GM19035 (cell line): ENCODE data around the gene SLC17A4.

Source experiments
- ATAC-seq: cut with Tn5 transposase; IDR thresholded peaks from one replicate; pipeline ENCODE4 v1.9.1; 2021; ENCODE audit not compliant: unreplicated experiment

Gene SLC17A4, protein sequence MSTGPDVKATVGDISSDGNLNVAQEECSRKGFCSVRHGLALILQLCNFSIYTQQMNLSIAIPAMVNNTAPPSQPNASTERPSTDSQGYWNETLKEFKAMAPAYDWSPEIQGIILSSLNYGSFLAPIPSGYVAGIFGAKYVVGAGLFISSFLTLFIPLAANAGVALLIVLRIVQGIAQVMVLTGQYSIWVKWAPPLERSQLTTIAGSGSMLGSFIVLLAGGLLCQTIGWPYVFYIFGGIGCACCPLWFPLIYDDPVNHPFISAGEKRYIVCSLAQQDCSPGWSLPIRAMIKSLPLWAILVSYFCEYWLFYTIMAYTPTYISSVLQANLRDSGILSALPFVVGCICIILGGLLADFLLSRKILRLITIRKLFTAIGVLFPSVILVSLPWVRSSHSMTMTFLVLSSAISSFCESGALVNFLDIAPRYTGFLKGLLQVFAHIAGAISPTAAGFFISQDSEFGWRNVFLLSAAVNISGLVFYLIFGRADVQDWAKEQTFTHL

DNA sequence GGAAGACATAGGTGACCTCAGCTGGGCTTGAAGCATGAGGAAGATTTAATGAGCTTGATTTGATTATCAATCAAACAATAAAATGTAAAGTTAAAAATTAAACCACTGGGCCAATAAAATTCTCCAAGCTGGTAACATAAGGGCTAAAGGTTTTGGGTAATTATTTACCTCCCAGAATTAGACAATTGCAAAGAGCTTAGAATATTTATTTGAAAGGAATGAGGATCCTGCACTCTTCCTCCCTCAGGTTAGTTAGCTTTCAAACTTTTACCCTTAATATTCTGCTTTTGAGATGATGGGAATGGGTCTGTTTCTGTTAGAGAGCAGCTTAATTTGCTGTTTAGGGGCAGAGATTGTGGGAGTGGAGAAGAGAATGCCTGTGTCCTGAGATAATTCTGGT lies at the start of gene SLC17A4:
Gene SLC17A4 (plus strand): TSS at position 208 of the 400 bp plus-strand sequence. CDS start 7,221 bp downstream, outside the sequence.
- ATAC-seq = no peak

DNA sequence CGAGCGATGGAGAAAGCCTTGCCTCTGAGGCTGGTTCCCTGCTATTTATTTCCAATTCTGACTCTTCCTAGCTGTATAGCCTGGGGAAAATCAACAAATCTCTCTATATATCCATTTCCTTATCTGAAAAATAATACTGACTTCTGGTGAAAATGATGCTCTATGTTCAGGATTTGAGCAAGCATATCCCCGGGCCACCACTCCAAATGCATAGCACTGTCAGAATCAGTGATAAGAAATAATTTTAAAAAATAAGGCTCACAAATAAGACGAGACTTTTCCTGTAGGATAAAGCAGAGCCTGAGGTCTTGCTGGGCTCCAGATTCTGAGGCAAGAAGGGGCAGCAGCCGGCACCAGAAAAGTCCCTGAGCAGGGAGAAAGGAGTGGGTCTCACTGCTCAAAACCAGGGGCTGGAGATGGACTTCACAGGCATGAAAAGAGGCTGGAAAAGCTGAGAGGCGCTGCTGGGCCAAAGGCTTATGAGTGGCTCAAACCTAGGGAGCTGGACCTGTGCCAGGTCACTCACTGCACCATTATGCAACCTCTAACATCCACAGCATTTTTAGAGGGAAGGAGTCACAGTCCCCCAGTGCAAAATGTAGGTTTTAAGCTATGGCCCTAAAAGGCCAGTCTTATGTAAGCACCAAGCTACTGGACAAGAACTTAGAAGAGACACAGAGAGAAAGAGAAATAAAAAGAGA lies 48.1 kb upstream of the SLC17A4 start:
- ATAC-seq = no peak

- ATAC-seq = no peak
These were observed 44.8 kb upstream of the SLC17A4 start for GRCh38 chr6:25709761-25710160.

GRCh38 chr6:25710287-25710686 lies 44.3 kb upstream of the SLC17A4 start:
- ATAC-seq = no peak

DNA sequence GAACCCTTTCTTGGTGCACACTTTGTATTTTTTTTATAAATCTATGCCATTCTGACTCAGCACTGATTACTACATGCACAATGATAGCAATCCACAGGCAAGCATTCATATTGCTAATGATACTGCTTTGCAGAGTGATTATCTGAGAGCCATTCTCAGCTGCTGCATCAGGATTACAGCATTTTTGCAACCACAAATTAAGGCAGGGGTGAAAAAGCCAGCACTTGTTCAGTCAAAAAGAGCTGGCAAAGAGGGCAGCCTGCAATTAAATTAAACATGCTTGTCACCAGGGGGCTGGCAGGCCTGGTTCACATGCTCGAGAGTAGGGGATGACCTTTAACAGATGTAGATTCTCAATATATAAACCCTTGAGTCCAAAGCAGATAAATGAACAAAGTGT lies 40.7 kb upstream of the SLC17A4 start:
- no peak for ATAC-seq

DNA sequence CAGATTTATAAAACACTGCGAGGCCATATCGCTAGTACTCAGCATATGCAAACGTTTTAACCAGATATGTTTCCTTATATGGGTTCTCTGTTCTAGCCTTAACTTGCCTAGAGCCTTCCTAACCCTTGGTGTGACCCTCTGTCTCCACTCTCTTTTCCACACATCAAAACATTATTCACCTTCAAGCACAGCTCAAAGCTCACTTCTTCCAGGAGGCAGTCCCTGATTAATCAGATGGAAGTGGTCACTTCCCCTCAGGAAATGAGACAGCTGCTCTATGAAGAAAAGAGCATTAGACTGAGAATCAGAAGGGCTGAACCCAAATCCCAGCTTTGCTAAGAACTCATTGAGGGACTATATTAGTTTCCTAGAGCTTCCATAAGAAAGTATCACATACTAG lies 39.8 kb upstream of the SLC17A4 start:
- ATAC-seq = no peak

- no peak for ATAC-seq
These were observed 38.7 kb upstream of the SLC17A4 start for GRCh38 chr6:25715794-25716193.

DNA sequence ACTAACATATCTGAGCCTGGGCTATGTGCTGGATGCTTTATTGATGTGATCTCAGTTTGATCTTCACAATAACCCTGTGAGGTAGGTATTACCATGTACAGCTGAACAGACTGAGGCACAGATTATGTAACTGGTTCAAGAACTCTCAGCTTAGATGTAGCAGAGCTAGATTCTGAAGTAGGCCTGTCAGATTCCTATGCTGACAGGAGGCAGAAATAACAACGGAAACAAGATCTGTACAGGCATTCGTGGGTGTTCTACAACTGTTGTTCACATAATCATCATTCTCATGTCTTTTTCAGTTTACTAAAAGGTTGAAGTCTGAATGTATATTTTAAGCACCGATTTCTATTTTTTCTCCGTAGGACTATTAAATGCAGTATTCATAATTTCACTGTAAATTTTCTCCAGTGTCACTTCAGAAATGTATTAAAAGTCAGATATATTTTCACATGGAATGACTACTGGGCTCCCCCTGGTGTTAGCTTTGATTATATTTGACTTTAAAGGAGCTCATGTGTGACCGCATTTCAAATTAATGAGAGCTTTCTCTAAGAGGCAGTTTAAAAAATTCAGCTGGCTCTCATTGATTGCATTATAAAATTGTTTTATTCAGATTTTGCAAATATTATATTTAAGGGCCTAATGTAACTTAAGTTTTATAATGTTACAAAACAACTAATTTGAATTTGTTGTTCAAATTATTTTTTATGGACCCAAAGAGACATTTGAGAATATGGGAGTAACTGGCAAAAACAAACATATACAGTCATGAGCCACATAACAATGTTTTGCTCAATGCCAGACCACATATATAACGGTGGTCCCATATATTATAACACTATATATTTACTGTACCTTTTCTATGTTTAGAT lies 36.4 kb upstream of the SLC17A4 start:
- no peak for ATAC-seq

DNA sequence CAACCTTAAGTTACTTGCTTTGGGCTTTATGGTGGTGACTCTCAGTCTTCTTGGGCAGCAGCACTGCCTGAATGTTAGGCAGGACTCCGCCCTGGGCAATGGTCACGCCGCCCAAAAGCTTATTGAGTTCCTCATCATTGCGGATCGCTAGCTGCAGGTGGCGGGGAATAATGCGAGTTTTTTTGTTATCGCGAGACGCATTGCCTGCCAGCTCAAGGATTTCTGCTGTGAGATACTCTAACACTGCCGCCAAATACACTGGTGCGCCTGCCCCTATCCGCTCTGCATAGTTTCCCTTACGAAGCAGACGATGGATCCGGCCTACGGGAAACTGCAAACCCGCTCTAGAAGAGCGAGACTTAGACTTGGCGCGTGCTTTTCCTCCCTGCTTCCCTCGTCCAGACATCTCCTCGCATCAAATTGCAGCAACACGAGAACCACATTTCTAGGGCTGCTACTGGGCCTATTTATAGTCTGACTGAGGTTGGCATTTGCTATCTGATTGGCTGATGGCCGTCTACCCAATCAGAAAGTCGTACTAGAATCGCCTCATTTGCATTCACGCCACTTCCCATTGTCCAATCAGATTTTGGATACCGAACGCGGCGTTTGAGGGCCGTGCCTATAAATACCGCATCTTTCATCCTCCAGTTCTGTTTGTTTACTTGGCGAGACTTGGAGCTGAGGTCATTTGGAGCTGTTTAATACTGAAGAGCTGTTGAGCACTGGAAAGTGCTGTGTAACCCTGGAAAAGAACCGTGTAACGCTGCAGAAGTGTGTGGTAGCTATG lies 28.2 kb upstream of the SLC17A4 start:
- ATAC-seq = no peak

DNA sequence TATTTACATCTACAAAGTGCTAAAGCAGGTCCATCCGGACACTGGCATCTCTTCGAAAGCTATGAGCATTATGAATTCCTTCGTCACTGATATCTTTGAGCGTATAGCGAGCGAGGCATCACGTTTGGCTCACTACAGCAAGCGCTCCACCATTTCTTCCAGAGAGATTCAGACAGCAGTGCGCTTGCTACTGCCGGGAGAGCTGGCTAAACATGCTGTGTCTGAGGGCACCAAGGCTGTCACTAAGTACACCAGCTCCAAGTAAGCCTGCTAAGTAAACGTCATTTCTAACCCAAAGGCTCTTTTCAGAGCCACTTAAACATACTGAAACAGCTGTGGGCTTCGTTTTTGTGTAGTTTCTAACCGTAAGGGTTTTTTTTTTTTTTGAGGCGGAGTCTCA lies 27.5 kb upstream of the SLC17A4 start:
- ATAC-seq = no peak

DNA sequence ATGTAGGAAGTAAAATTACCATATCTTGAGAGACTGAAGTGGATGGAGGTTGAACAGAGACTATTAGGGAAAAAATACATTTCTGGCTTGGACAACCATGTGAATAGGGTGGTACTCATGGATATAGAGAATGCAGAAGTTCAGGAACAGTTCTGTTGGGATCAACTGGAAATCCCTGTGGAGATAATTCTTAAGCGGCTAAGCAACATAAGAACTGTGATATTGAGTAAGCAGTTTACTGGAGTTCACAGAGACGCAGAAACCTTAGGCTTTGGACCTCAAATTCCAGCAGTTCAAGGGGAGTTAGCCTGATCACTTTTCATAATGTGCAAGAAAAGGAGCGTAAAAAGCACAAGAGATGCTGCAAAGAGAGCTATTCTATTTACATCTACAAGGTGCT lies 23.6 kb upstream of the SLC17A4 start:
- no peak for ATAC-seq

GRCh38 chr6:25731721-25732120 lies 22.8 kb upstream of the SLC17A4 start:
- no peak for ATAC-seq

GRCh38 chr6:25732468-25733198 lies 21.9 kb upstream of the SLC17A4 start:
- ATAC-seq = no peak

GRCh38 chr6:25735261-25735660 lies 19.3 kb upstream of the SLC17A4 start:
- ATAC-seq = no peak

GRCh38 chr6:25743868-25744267 lies 10.7 kb upstream of the SLC17A4 start:
- no peak for ATAC-seq

- no peak for ATAC-seq
These were observed 8.7 kb upstream of the SLC17A4 start for GRCh38 chr6:25745836-25746235.

DNA sequence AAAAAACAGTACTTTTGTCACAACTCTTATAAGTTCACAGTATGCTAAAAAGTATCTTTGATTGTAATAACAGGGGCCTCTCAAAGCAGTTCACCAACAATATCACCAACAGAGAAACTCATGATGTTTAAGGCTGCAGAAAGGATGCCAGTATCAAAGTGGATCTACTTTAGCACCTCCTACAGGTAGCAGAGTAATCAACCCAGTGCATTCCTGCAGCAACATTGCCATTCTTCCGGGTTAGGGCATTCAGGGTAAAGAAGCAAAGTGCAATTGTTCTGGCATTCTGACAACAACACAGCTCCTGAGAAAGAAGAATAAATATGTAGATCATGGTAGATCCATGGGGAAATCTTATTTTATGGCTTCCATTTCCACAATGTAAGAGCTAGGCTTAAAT lies 7.6 kb upstream of the SLC17A4 start:
- ATAC-seq = no peak

DNA sequence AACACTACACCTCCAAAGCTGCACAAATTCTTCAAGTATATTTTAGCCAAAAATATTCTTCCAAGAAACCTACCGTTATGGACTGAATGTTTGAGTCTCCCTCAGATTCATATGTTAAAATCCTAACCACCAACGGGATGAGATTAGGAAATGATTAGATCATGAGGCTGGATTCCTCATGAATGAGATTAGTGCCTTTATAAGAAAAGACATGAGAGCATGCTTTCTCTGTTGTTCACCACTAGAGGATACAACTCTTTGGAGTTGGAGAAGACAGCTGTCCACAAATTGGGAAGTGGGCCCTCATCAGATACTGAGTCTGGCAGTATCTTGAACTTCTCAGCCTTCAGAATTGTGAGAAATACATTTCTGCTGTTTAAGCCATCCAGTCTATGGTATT lies 7.1 kb upstream of the SLC17A4 start:
- no peak for ATAC-seq

DNA sequence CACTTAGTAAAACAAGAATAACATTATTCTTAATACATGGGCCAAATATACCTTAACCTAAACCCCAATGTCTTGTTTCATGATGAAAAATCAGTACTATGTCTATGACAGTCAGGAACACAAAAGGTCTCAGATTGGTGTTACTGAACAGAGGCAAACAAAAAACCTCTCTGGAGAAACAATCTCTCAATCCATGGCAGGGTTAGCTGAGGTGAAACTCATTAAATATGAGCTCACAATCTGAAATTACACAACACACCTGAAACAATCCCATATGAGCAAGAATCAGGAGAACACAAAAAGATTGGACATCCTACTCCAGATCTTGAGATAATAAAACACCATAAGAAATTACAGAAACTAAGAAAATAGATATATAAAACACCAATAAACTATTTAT lies 6.5 kb upstream of the SLC17A4 start:
- no peak for ATAC-seq
